ENCODE measurements around the gene ATG10. TPM values are rescaled to one million over a fixed set of nuclear protein-coding genes. Genes with fewer than 3 reads are reported as not detected.

Gene ATG10
- total and polyA plus RNA-seq, 2 of the 8 experiments (the other 6 are each of a cell fraction or from before 2014, with no cell fraction given): 3.7 to 8.8 TPM

DNA sequence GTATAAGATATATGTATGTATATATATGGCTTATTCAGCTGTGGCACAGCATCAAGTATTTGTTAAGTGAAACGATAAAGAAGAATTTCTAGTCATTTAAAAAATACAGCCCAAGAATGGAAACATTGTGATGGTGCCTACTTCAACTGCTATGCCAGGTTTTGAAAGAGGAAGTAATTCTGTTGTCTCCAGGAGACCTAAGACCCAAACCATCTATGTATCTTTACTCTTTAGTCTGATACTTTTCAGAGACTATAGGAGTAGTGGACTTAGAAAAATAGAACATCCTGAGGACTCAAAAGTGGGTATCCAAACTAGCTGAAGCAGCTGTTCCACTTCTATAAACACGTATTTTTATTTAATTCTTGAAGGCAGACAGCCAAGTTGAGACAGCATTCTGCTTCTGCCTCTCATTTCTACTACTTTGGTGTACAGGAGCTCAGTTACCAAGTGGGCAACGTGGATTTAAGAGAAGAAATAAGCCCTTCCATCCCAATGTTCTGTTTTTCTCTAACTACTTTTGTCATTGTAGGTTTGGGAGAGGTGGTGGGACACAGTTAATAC is 195.6 kb downstream of the ATG10 start:
- WGBS, 2 experiments (ENCODE audit: extremely low coverage in 1 of 2, insufficient coverage in 1 of 2, insufficient read length in 1 of 2, insufficient replicate concordance in 2 of 2, low coverage in 1 of 2, low lambda C conversion rate in 2 of 2, missing lambda C conversion rate in 1 of 2): 87% methylated on average over 3 of the region's 3 CpGs; no CpG with 5 or more reads in 1 of the 2 experiments
- Histone ChIP-seq H3K9ac (replicated peaks in 1 of 4; ENCODE audit: extremely low read depth in 1 of 4, low read depth in 3 of 4, low read length in 3 of 4) (no peak overlapping the region), H2BK12ac (ENCODE audit: low read depth, low read length) (0 out of 2 replicates have a peak overlapping the region, but pooled peaks have one; percentile 51), H3K23ac (ENCODE audit: insufficient read length) (no peak overlapping the region), H2BK120ac (replicated peaks; ENCODE audit: low read depth, low read length) (peak overlapping the region; percentile 70), H4K20me1 (replicated peaks in 1 of 2; ENCODE audit: control insufficient read depth in 1 of 2, insufficient read depth in 2 of 2, low read length in 2 of 2) (no peaks in the 10 kb centered on the region), H2BK15ac (ENCODE audit: low read length) (no peak overlapping the region), H2BK20ac (ENCODE audit: low read length) (no peak overlapping the region), H2BK5ac (ENCODE audit: low read depth, low read length) (peak overlapping the region; percentile 49; the same call in 1 of the 2 replicates), H3K9me3 (ENCODE audit: insufficient read depth in 2 of 2, low read depth in 1 of 2, low read length in 1 of 2) (no peaks in the 10 kb centered on the region), H3K4me3 (ENCODE audit: extremely low read depth in 1 of 4, insufficient read depth in 2 of 4, low read depth in 3 of 4, low read length in 4 of 4) (no peak overlapping the region), H3K79me2 (ENCODE audit: control insufficient read depth in 1 of 2, insufficient read depth in 2 of 2, low read length in 2 of 2) (no peaks in the 10 kb centered on the region), H3K14ac (ENCODE audit: insufficient read length) (no peak overlapping the region), H3K27me3 (replicated peaks in 1 of 4; ENCODE audit: control insufficient read depth in 3 of 4, extremely low read depth in 1 of 4, insufficient read depth in 3 of 4, low read length in 3 of 4) (no peaks in the 10 kb centered on the region), H2AK5ac (ENCODE audit: low read depth, low read length) (peak overlapping the region; percentile 61; the same call in 1 of the 2 replicates), H3K56ac (replicated peaks; ENCODE audit: insufficient read length, low read depth, low read length) (no peak overlapping the region), H3K18ac (ENCODE audit: extremely low read depth, low read length) (no peak overlapping the region), H3K23me2 (ENCODE audit: low read depth, low read length) (no peaks in the 10 kb centered on the region; the same call in 1 of the 2 replicates), H3K79me1 (ENCODE audit: low read depth, low read length) (no peaks in the 10 kb centered on the region), H3K4me2 (ENCODE audit: insufficient read depth in 1 of 2, low read depth in 2 of 2, low read length in 2 of 2) (no peak overlapping the region), H2AFZ (ENCODE audit: low read length) (no peak overlapping the region), H3K36me3 (ENCODE audit: control insufficient read depth in 2 of 4, insufficient read depth in 4 of 4, low read length in 3 of 4) (no peaks in the 10 kb centered on the region), H3K4ac (replicated peaks; ENCODE audit: insufficient read length, low read depth, low read length) (no peak overlapping the region), H3K4me1 (replicated peaks in 1 of 4; ENCODE audit: control insufficient read depth in 3 of 4, insufficient read depth in 4 of 4, low read length in 3 of 4) (peaks cover 0 to 6% (median 3%) of the 10 kb centered on the region in 4 experiments; a peak in 5 of 7 replicates), H3K27ac (ENCODE audit: low read depth, low read length) (no peak overlapping the region), H4K5ac (ENCODE audit: insufficient read length, low read depth, low read length) (no peak overlapping the region), H4K91ac (replicated peaks; ENCODE audit: insufficient read length, low read length) (peak overlapping the region; percentile 25), H4K8ac (ENCODE audit: extremely low read depth, insufficient read depth, low read length) (no peak overlapping the region)
- no peak for DNase-seq (ENCODE audit: low read depth in 1 of 2, low spot score in 2 of 2)
- TF ChIP-seq TEAD4 (IDR thresholded peaks at IDR 0.05; ENCODE audit: low read depth, low read length) (no peak), RNF2 (IDR thresholded peaks at IDR 0.05; ENCODE audit: borderline replicate concordance, low read depth, low read length, missing control alignments, poor library complexity, severe bottlenecking) (no peak), NANOG (IDR thresholded peaks at IDR 0.05; ENCODE audit: insufficient read depth, low read depth, low read length, poor library complexity, severe bottlenecking) (no peak)
- CTCF ChIA-PET (ENCODE audit: partially characterized antibody): interaction anchor here (1.2 to 1.5 kb wide), 4 partner anchors 11 to 311 kb away, joined by 3 to 5 read pairs (median 4); no protein-coding TSS in a partner anchor
- no peak for FAIRE-seq
- POLR2A ChIA-PET (ENCODE audit: partially characterized antibody): interaction anchor here (0.6 kb wide), 1 partner anchor 716 kb away, joined by 4 read pairs; no protein-coding TSS in a partner anchor

All from H1 (cell line).